ENCODE data around the gene HES7. TPM values are rescaled to one million over a fixed set of nuclear protein-coding genes. Genes with fewer than 3 reads are reported as not detected.
A peak's percentile ranks its signal among the peaks of the same experiment; 100 is the strongest.
"Not testable (repeated sequence)": the region's sequence is repeated elsewhere in the genome, so short reads cannot be mapped to it uniquely, and the experiment has no call there.

HES7 gene
- total and polyA plus RNA-seq, 8 donors, result 0.58 to 0.92 TPM; not detected in 6

DNA sequence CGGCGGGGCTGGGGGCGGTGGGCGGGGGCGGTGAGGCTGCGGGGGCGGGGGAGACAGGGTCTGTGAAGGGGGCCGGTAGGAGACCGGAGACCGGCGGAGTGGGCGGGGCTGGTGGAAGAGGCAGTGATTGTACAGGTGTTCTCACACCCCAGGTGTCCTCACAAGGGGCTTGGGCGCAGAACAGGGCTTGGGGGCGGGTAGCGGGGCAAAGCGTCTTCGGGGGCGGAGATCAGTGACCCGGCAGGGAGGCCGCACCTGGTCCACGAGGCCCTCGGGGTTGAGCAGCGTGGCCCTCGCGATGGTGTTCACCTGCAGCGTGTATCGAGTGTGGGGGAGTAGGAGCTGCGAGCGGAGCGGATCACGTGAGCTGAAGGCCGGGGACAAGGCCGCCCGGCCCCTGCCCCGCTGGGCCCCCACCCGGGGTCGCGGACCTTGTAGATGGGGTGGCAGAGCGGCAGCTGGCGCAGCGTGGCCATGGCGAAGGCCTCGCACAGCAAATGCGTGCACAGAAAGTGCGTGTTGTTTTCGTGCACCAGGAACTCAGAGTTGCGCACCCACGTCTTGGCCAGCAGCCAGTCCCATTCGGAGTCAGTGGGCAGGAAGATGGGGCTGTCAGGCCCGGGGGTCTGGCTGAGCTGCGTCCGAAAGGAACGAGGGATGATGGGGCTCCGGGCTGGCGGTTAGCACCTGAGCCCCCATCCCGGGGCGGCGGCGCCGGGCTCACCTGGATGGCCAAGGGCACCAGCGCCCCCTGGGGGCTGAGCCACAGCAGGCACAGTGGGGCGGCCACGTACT, 14.0 kb downstream of the HES7 start:
- Histone ChIP-seq H3K36me3 (no peaks in the 10 kb centered on the region), H3K27ac (no peak overlapping the region), H3K4me1 (peaks cover 10 to 16% (median 13%) of the 10 kb centered on the region in 4 donors), H3K9me3 (no peaks in the 10 kb centered on the region), H3K4me3 (peak overlapping the region; percentile 38 to 53 (median 42)), H3K27me3 (peaks cover 0 to 69% (median 45%) of the 10 kb centered on the region in 3 donors)
- WGBS, 5 donors, result 5 to 10% (median 8%) methylated on average over 31 to 63 of the region's 63 CpGs
- peak; percentile 85 to 90 for DNase-seq
- intact Hi-C loops (cut with DNase I; ENCODE audit: low total_unique reads), result no loop called here
- TF ChIP-seq EP300 (IDR thresholded peaks at IDR 0.05), result no peak
- TF ChIP-seq POLR2A (IDR thresholded peaks at IDR 0.05), result no peak
- TF ChIP-seq, protein P1, sequence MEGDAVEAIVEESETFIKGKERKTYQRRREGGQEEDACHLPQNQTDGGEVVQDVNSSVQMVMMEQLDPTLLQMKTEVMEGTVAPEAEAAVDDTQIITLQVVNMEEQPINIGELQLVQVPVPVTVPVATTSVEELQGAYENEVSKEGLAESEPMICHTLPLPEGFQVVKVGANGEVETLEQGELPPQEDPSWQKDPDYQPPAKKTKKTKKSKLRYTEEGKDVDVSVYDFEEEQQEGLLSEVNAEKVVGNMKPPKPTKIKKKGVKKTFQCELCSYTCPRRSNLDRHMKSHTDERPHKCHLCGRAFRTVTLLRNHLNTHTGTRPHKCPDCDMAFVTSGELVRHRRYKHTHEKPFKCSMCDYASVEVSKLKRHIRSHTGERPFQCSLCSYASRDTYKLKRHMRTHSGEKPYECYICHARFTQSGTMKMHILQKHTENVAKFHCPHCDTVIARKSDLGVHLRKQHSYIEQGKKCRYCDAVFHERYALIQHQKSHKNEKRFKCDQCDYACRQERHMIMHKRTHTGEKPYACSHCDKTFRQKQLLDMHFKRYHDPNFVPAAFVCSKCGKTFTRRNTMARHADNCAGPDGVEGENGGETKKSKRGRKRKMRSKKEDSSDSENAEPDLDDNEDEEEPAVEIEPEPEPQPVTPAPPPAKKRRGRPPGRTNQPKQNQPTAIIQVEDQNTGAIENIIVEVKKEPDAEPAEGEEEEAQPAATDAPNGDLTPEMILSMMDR (IDR thresholded peaks at IDR 0.05), result peak in 5 of 7 experiments; percentile 77 to 90 (median 85)

DNA sequence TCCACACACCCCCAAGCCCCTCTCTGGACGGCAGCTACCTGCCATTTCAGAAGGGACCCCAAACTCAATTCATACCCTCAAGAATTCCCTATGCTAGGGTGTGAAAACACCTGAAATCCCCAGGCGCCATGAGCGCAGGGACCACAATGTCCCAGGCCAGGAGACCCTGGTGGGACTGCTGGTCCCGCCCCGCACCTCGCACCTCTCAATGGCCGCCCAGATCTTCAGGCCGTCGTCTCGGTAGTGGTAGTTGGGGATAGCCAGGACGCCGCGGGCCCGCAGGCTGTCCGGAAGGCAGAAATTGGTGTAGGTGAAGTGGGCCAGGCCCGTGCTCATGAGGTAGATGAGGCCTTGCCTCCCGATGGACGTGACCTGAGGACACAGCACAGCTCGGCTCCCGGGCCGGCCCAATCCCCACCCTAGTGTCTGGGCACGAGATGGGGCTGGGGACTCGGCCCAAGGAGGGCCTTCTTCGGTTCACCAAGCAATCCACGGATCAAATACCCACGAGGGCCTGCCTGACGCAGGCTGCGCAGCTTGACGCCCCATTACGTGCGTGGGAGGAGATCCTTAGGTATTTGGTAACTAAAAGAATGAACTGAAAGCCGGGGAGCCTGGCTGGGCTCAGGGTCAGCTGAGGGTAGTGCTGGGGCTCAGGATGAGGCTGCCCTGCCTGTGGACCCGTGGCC, 14.8 kb downstream of the HES7 start:
- H3K27me3 ChIP-seq, result peaks cover 0 to 63% (median 37%) of the 10 kb centered on the region in 3 donors

DNA sequence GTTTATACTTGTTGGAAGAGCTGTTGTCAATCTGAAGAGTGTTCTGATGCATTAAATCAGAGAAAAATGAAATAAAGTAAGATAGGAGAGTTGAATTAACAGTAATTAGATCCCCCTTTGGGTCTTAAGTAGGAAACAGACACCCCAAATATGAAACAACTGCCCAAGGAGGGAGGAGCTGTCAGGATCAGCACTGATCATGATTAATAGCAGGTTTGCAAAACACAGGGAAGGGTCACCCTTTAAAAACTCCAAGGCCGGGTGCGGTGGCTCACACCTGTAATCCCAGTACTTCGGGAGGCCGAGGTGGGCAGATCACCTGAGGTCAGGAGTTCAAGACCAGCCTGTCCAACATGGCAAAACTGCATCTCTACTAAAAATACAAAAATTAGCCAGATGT, 16.9 kb downstream of the HES7 start:
- DNase-seq; intact Hi-C loops (cut with DNase I; ENCODE audit: low total_unique reads); H3K36me3 ChIP-seq; H3K9me3 ChIP-seq; H3K4me3 ChIP-seq; H3K27ac ChIP-seq: not testable (repeated sequence)
- Histone ChIP-seq H3K4me1 (peaks cover 10 to 16% (median 13%) of the 10 kb centered on the region in 4 donors), H3K27me3 (peaks cover 0 to 53% (median 19%) of the 10 kb centered on the region in 3 donors)
- WGBS, 5 donors, result 73 to 88% (median 78%) methylated on average over 4 of the region's 4 CpGs

More for the DNA sequence above, 14.8 kb downstream of the HES7 start:
- Histone ChIP-seq H3K9me3 (no peaks in the 10 kb centered on the region), H3K4me3 (peak overlapping the region in 1 of 4 donors; percentile 53), H3K36me3 (no peaks in the 10 kb centered on the region), H3K27ac (no peak overlapping the region), H3K4me1 (peaks cover 10 to 16% (median 13%) of the 10 kb centered on the region in 4 donors)
- intact Hi-C loops (cut with DNase I; ENCODE audit: low total_unique reads), result no loop called here
- WGBS, 5 donors, result 79 to 88% (median 86%) methylated on average over 20 to 33 of the region's 33 CpGs
- TF ChIP-seq POLR2A (IDR thresholded peaks at IDR 0.05), result no peak
- TF ChIP-seq EP300 (IDR thresholded peaks at IDR 0.05), result no peak
- TF ChIP-seq, protein P1 (IDR thresholded peaks at IDR 0.05), result no peak
- TF ChIP-seq POLR2AphosphoS5 (IDR thresholded peaks at IDR 0.05), result no peak
- no peak for DNase-seq

DNA sequence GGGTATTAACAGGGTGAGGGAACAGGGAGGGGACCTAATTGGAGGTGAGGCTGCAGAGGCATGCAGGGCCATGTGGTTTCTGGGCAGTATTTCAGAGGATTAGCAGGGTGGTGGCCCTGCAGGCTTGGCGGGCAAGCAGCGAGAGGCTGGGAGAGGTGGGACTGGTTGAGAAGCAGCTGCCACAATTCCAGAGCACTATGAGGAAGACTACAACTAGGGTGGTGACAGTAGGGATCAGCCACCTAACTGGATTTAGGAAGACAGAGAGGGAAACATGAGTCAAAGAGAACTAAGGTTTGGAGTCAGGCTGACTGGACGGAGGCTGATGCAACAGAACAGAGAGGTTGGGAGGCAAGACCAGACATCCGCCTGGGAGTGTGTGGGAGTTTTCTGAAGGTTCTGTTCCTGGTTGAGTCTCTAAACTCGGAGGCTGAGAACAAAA, 17.9 kb downstream of the HES7 start:
- Histone ChIP-seq H3K27ac (no peak overlapping the region), H3K27me3 (peaks cover 0 to 43% (median 14%) of the 10 kb centered on the region in 3 donors), H3K4me1 (peaks cover 10 to 16% (median 13%) of the 10 kb centered on the region in 4 donors), H3K9me3 (no peaks in the 10 kb centered on the region), H3K36me3 (no peaks in the 10 kb centered on the region), H3K4me3 (no peak overlapping the region)
- TF ChIP-seq, protein P1 (IDR thresholded peaks at IDR 0.05), result no peak
- no peak for TF ChIP-seq POLR2AphosphoS5 (IDR thresholded peaks at IDR 0.05)
- no peak for TF ChIP-seq EP300 (IDR thresholded peaks at IDR 0.05)
- 73 to 79% (median 76%) methylated on average over 5 of the region's 5 CpGs for WGBS, 5 donors
- intact Hi-C loops (cut with DNase I; ENCODE audit: low total_unique reads), result no loop called here
- DNase-seq, result no peak

Data from stomach (tissue), 9 donors.